Keratinocyte (primary cell): ENCODE results near the gene NAA35. TPM values are rescaled to one million over a fixed set of nuclear protein-coding genes. Genes with fewer than 3 reads are reported as not detected.

Source experiments
- DNase-seq: peaks from one replicate; pipeline ENCODE4 v3.0.0-alpha.2; 2011; ENCODE audit warnings: low read depth, missing footprints, low spot score
- FAIRE-seq: peaks from 2 replicates; lab custom pipeline; 2011; peaks lifted over from hg19 to GRCh38; lab: Jason Lieb, UNC
- H2AFZ ChIP-seq: 2 replicates; pipeline ENCODE4 v1.6.0; 2012; ENCODE audit warnings: low read length, control low read depth, inconsistent platforms; ENCODE audit not compliant: control insufficient read depth
- H3K27ac ChIP-seq: 2 replicates; pipeline ENCODE4 v1.5.1; 2011; ENCODE audit warnings: low read length; ENCODE audit not compliant: control insufficient read depth, insufficient read depth
- H3K27me3 ChIP-seq: 3 replicates; pipeline ENCODE4 v1.6.0; 2011; ENCODE audit warnings: low read length; ENCODE audit not compliant: control insufficient read depth, insufficient read depth; ENCODE audit errors: extremely low read depth
- H3K36me3 ChIP-seq, 2 experiments: 2 replicates in 1 of 2; 3 replicates in 1 of 2; pipeline ENCODE4 v1.5.1; 2011; ENCODE audit warnings: low read length in 2 of 2, mild to moderate bottlenecking in 1 of 2; ENCODE audit not compliant: control insufficient read depth in 2 of 2, insufficient read depth in 2 of 2; ENCODE audit errors: extremely low read depth in 1 of 2
- H3K4me1 ChIP-seq: 3 replicates; pipeline ENCODE4 v1.5.1; 2011; ENCODE audit warnings: low read length; ENCODE audit not compliant: control insufficient read depth, insufficient read depth; ENCODE audit errors: extremely low read depth
- H3K4me2 ChIP-seq: 3 replicates; pipeline ENCODE4 v1.6.0; 2011; ENCODE audit warnings: low read depth, low read length; ENCODE audit not compliant: control insufficient read depth, insufficient read depth; ENCODE audit errors: extremely low read depth
- H3K4me3 ChIP-seq, 3 experiments: fragments of 200-600 bp in 1 of 3; sonication (generic) in 1 of 3; 2 replicates in 2 of 3; 3 replicates in 1 of 3; pipeline ENCODE4 v1.5.1; 2011 to 2016; ENCODE audit warnings: low read length in 3 of 3, mild to moderate bottlenecking in 3 of 3, control low read depth in 2 of 3, inconsistent platforms in 1 of 3, low read depth in 1 of 3, mixed read lengths in 1 of 3, mixed run types in 1 of 3, moderate library complexity in 1 of 3; ENCODE audit not compliant: control insufficient read depth in 2 of 3, insufficient read depth in 2 of 3; ENCODE audit errors: extremely low read depth in 1 of 3
- H3K79me2 ChIP-seq: 2 replicates; pipeline ENCODE4 v1.6.0; 2012; ENCODE audit warnings: low read length; ENCODE audit not compliant: control insufficient read depth, insufficient read depth
- H3K9ac ChIP-seq: 3 replicates; pipeline ENCODE4 v1.6.0; 2011; ENCODE audit warnings: low read length; ENCODE audit not compliant: control insufficient read depth, insufficient read depth; ENCODE audit errors: extremely low read depth
- H3K9me1 ChIP-seq: 3 replicates; pipeline ENCODE4 v1.6.0; 2011; ENCODE audit warnings: low read length; ENCODE audit not compliant: control insufficient read depth, insufficient read depth; ENCODE audit errors: extremely low read depth
- H3K9me3 ChIP-seq: 2 replicates; pipeline ENCODE4 v1.5.1; 2012; ENCODE audit warnings: low read depth, low read length; ENCODE audit not compliant: control insufficient read depth
- H4K20me1 ChIP-seq: 3 replicates; pipeline ENCODE4 v1.6.0; 2011; ENCODE audit warnings: low read length; ENCODE audit not compliant: control insufficient read depth, insufficient read depth; ENCODE audit errors: extremely low read depth
- EZH2 ChIP-seq: IDR thresholded peaks from one replicate; pipeline ENCODE4 v1.6.1; 2012; ENCODE audit warnings: inconsistent platforms, mild to moderate bottlenecking, low read length, moderate library complexity
- dilution Hi-C: fragments of 300-500 bp; cut with MboI; formaldehyde crosslinking; loops from one replicate; pipeline ENCODE4 v1.7.0; 2020; ENCODE audit warnings: low sequenced_read_pairs; ENCODE audit not compliant: extremely low pct_ligation_motif_present
- polyA plus RNA-seq, 5 experiments: library from polyadenylated mRNA; depleted of rRNA in 3 of 5; stranded (reverse) in 3 of 5; stranded (forward) in 1 of 5; unstranded in 1 of 5; fragments of >200 nt; gene quantifications; 1 replicate in 1 of 5; 2 replicates in 3 of 5; 3 replicates in 1 of 5; pipeline versions ENCODE4 v1.2.1 to v1.2.3, GENCODE V29; 2011 to 2012; ENCODE audit warnings: missing spikeins in 2 of 5, low read depth in 1 of 5, low replicate concordance in 1 of 5
- TF ChIP-seq, protein P1 (sequence below), 3 experiments: IDR thresholded peaks in 1 of 3; conservative IDR thresholded peaks in 1 of 3; optimal IDR thresholded peaks in 1 of 3; 2 replicates in 2 of 3; 3 replicates in 1 of 3; pipeline versions ENCODE3 to v1.5.1; 2011; ENCODE audit warnings: low read length in 3 of 3, mild to moderate bottlenecking in 3 of 3, moderate library complexity in 2 of 3, control low read depth in 1 of 3, inconsistent platforms in 1 of 3; ENCODE audit not compliant: insufficient read depth in 2 of 3; ENCODE audit errors: extremely low read depth in 1 of 3

NAA35 gene
- polyA plus RNA-seq, 1 donor (not counting 4 experiments of a cell fraction or from before 2014, with no cell fraction given), result 33.8 TPM

DNA sequence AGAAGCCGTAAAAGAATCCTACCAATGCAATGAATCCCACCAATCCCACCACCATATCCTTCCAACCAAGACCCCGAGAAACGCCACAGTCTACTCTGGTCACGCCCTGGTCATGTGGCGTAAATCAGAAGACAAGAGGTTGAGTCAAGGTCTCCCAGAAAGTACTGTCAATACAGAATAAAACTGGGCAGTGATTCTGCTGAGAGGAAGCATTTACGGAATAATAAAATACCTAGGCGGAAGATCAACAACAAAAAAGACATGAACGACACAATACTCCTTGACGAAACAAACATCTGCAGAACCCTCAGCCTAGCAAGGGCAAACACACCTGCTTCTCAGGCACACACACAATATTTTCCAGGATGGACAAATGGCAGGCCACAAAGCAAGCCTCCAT, 95.6 kb downstream of the NAA35 start:
- no peaks in the 10 kb centered on the region for H3K27me3 ChIP-seq
- no peak overlapping the region for H2AFZ ChIP-seq
- H3K4me2 ChIP-seq, result no peak overlapping the region
- H3K9me1 ChIP-seq, result no peaks in the 10 kb centered on the region
- H3K36me3 ChIP-seq, result peaks cover 3 to 10% of the 10 kb centered on the region in 2 experiments
- H3K9me3 ChIP-seq, result no peaks in the 10 kb centered on the region
- dilution Hi-C loops, result no loop called here
- DNase-seq (no peak), FAIRE-seq (no peak)
- H3K4me3 ChIP-seq, result no peak overlapping the region
- no peak for TF ChIP-seq EZH2
- TF ChIP-seq, protein P1, sequence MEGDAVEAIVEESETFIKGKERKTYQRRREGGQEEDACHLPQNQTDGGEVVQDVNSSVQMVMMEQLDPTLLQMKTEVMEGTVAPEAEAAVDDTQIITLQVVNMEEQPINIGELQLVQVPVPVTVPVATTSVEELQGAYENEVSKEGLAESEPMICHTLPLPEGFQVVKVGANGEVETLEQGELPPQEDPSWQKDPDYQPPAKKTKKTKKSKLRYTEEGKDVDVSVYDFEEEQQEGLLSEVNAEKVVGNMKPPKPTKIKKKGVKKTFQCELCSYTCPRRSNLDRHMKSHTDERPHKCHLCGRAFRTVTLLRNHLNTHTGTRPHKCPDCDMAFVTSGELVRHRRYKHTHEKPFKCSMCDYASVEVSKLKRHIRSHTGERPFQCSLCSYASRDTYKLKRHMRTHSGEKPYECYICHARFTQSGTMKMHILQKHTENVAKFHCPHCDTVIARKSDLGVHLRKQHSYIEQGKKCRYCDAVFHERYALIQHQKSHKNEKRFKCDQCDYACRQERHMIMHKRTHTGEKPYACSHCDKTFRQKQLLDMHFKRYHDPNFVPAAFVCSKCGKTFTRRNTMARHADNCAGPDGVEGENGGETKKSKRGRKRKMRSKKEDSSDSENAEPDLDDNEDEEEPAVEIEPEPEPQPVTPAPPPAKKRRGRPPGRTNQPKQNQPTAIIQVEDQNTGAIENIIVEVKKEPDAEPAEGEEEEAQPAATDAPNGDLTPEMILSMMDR (optimal IDR thresholded peaks at IDR 0.05 in 1 of 3, IDR thresholded peaks at IDR 0.05 in 1 of 3, conservative IDR thresholded peaks at IDR 0.05 in 1 of 3; ENCODE audit: extremely low read depth in 1 of 3, insufficient read depth in 2 of 3, low read length in 3 of 3), result no peak
- no peak overlapping the region for H3K9ac ChIP-seq
- no peaks in the 10 kb centered on the region for H4K20me1 ChIP-seq
- peaks cover 3% of the 10 kb centered on the region for H3K4me1 ChIP-seq
- no peaks in the 10 kb centered on the region for H3K79me2 ChIP-seq
- H3K27ac ChIP-seq, result no peak overlapping the region

DNA sequence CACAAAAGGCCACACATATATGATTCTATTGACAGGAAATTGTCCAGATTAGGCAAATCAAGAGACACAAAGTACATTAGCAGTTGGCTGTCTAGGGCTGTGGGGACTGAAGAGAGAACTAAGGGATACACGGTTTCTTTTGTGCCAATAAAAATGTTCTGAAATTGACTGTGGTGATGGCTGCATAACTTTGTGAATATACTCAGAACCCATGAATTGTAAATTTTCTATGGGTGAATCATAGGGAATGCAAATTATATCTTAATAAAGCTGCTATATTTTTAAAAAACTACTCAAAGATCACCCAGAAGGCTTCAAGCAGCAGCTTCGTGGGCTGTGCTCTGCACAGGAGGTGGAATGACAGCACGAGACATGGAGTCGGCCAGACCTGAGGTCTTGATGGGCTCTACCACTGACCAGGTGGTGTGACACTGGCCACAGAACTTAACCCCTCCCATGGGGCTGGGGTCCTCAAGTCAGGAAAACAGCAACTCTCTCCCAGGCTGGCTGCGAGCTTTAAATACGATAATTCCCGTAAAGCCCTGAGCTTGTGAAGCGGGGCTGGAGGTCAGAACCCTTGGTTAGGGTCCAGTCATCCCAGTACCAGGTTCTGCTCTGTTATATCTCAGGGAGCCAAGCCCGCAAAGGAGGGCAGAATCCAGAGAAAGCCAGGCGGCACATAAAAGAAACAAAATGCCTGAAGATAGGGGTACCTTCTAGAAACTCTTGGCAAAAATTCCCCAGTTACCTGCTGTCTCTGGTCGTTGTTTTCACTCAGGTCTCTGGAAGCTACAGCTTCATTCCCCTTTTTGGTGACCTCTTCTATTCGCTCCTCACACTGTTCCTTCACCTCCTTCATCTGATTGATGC, 99.3 kb downstream of the NAA35 start:
- Histone ChIP-seq H3K9ac (no peak overlapping the region), H3K9me3 (no peaks in the 10 kb centered on the region), H3K4me2 (no peak overlapping the region), H4K20me1 (no peaks in the 10 kb centered on the region), H3K4me1 (peaks cover 3% of the 10 kb centered on the region), H3K36me3 (peaks cover 0 to 10% of the 10 kb centered on the region in 2 experiments), H3K4me3 (no peak overlapping the region), H3K9me1 (no peaks in the 10 kb centered on the region), H2AFZ (no peak overlapping the region), H3K79me2 (no peaks in the 10 kb centered on the region), H3K27me3 (no peaks in the 10 kb centered on the region), H3K27ac (no peak overlapping the region)
- DNase-seq (no peak), FAIRE-seq (no peak)
- no peak for TF ChIP-seq EZH2
- TF ChIP-seq, protein P1 (optimal IDR thresholded peaks at IDR 0.05 in 1 of 3, IDR thresholded peaks at IDR 0.05 in 1 of 3, conservative IDR thresholded peaks at IDR 0.05 in 1 of 3; ENCODE audit: extremely low read depth in 1 of 3, insufficient read depth in 2 of 3, low read length in 3 of 3), result no peak
- dilution Hi-C loops, result no loop called here
